Measurements from ENCODE around the gene PAOX. TPM values are rescaled to one million over a fixed set of nuclear protein-coding genes. Genes with fewer than 3 reads are reported as not detected.

Gene PAOX
- total and polyA plus RNA-seq, 2 of the 13 experiments (the other 11 are each of a cell fraction or from before 2014, with no cell fraction given): 0.49 to 0.77 TPM

DNA sequence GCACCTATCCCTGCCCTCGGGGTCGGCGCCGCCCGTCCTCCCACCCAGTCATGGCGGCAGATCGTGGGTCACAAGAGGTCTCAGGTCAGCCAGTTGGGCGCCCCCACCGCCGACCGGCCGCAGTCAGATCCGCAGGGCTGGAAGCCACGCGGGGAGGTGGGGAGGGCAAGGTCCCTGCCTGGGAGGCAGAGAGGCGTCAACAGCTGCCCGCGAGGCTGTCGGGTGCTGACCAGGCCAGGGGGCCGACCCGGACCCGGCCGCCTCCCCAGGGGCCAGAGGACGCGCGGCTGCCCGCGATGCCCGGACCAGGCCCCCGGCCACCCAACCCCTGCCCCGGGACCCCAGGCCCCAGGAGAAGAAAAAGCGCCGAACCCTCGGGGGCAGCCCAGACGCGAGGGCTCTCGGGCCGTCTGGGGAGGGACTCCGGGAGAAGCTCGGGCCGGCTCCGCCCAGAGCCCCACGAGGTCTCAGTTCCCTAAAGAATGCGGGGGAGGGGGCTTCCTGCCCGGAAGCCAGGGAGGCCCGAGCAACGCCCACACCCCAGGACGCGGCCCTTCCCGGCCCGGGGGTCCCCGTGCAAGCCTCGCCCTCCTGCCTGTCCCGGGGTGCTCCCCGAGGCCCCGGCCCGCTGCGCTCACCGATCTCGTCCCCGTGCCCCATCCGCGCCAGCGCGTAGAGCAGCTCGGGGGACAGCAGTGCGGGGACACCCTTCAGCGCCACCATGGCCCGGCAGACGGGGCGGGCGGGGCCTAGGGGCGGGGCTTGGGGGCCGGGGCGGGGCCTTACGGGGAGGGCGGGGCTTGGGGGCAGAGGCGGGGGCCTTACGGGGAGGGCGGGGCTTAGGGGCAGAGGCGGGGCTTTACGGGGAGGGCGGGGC, 21.5 kb upstream of the PAOX start, which contains the start of gene FUOM (continued):
- TF ChIP-seq, protein P1, sequence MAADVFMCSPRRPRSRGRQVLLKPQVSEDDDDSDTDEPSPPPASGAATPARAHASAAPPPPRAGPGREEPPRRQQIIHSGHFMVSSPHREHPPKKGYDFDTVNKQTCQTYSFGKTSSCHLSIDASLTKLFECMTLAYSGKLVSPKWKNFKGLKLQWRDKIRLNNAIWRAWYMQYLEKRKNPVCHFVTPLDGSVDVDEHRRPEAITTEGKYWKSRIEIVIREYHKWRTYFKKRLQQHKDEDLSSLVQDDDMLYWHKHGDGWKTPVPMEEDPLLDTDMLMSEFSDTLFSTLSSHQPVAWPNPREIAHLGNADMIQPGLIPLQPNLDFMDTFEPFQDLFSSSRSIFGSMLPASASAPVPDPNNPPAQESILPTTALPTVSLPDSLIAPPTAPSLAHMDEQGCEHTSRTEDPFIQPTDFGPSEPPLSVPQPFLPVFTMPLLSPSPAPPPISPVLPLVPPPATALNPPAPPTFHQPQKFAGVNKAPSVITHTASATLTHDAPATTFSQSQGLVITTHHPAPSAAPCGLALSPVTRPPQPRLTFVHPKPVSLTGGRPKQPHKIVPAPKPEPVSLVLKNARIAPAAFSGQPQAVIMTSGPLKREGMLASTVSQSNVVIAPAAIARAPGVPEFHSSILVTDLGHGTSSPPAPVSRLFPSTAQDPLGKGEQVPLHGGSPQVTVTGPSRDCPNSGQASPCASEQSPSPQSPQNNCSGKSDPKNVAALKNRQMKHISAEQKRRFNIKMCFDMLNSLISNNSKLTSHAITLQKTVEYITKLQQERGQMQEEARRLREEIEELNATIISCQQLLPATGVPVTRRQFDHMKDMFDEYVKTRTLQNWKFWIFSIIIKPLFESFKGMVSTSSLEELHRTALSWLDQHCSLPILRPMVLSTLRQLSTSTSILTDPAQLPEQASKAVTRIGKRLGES (CRISPR knock-in tag; IDR thresholded peaks at IDR 0.05; ENCODE audit: borderline replicate concordance): no peak; the same call in 1 of the 2 replicates
- TF ChIP-seq SAFB2 (CRISPR knock-in tag; IDR thresholded peaks at IDR 0.05; ENCODE audit: borderline replicate concordance, low read depth): peak; percentile 55; the same call in 1 of the 2 replicates
- TF ChIP-seq SRY (CRISPR knock-in tag; IDR thresholded peaks at IDR 0.05): peak; percentile 42; the same call in 1 of the 2 replicates
- no peak for TF ChIP-seq MZF1 (CRISPR knock-in tag; IDR thresholded peaks at IDR 0.05; ENCODE audit: borderline replicate concordance)
- peak; percentile 67 for TF ChIP-seq ZNF558 (CRISPR knock-in tag; IDR thresholded peaks at IDR 0.05; ENCODE audit: borderline replicate concordance)
- no peak for TF ChIP-seq NCOR1 (IDR thresholded peaks at IDR 0.05; ENCODE audit: borderline replicate concordance, low read length)
- no peak; the same call in 1 of the 2 replicates for TF ChIP-seq GFI1 (CRISPR knock-in tag; IDR thresholded peaks at IDR 0.05; ENCODE audit: borderline replicate concordance)
- TF ChIP-seq, protein P2, sequence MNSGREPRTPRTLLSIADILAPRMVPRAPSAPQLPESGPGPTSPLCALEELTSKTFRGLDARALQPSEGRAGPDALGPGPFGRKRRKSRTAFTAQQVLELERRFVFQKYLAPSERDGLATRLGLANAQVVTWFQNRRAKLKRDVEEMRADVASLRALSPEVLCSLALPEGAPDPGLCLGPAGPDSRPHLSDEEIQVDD (CRISPR knock-in tag; IDR thresholded peaks at IDR 0.05; ENCODE audit: borderline replicate concordance): 0 out of 2 replicates have a peak, but pooled peaks have one; percentile 41
- TF ChIP-seq ARNT2 (CRISPR knock-in tag; IDR thresholded peaks at IDR 0.05; ENCODE audit: low read depth): peak; percentile 61; the same call in 1 of the 2 replicates
- TF ChIP-seq ZNF446 (CRISPR knock-in tag; IDR thresholded peaks at IDR 0.05): peak; percentile 90
- TF ChIP-seq ZBTB7B (CRISPR knock-in tag; IDR thresholded peaks at IDR 0.05): peak; percentile 41; the same call in 1 of the 2 replicates
- 0 out of 2 replicates have a peak, but pooled peaks have one; percentile 15 for TF ChIP-seq ZNF510 (CRISPR knock-in tag; IDR thresholded peaks at IDR 0.05; ENCODE audit: low read depth)
- TF ChIP-seq HNRNPLL (IDR thresholded peaks at IDR 0.05; ENCODE audit: low read depth, low read length, poor library complexity, severe bottlenecking): peak; percentile 31
- TF ChIP-seq RFX3 (CRISPR knock-in tag; IDR thresholded peaks at IDR 0.05): no peak
- 0 out of 2 replicates have a peak, but pooled peaks have one; percentile 3 for TF ChIP-seq ZNF850 (CRISPR knock-in tag; conservative IDR thresholded peaks at IDR 0.05)
- no peak for TF ChIP-seq ZNF878 (CRISPR knock-in tag; IDR thresholded peaks at IDR 0.05)
- TF ChIP-seq, protein P3, sequence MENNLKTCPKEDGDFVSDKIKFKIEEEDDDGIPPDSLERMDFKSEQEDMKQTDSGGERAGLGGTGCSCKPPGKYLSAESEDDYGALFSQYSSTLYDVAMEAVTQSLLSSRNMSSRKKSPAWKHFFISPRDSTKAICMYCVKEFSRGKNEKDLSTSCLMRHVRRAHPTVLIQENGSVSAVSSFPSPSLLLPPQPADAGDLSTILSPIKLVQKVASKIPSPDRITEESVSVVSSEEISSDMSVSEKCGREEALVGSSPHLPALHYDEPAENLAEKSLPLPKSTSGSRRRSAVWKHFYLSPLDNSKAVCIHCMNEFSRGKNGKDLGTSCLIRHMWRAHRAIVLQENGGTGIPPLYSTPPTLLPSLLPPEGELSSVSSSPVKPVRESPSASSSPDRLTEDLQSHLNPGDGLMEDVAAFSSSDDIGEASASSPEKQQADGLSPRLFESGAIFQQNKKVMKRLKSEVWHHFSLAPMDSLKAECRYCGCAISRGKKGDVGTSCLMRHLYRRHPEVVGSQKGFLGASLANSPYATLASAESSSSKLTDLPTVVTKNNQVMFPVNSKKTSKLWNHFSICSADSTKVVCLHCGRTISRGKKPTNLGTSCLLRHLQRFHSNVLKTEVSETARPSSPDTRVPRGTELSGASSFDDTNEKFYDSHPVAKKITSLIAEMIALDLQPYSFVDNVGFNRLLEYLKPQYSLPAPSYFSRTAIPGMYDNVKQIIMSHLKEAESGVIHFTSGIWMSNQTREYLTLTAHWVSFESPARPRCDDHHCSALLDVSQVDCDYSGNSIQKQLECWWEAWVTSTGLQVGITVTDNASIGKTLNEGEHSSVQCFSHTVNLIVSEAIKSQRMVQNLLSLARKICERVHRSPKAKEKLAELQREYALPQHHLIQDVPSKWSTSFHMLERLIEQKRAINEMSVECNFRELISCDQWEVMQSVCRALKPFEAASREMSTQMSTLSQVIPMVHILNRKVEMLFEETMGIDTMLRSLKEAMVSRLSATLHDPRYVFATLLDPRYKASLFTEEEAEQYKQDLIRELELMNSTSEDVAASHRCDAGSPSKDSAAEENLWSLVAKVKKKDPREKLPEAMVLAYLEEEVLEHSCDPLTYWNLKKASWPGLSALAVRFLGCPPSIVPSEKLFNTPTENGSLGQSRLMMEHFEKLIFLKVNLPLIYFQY (CRISPR knock-in tag; IDR thresholded peaks at IDR 0.05; ENCODE audit: borderline replicate concordance): peak; percentile 16; the same call in 1 of the 2 replicates
- TF ChIP-seq REPIN1 (CRISPR knock-in tag; IDR thresholded peaks at IDR 0.05; ENCODE audit: borderline replicate concordance, low read depth): peak; percentile 45
- TF ChIP-seq GABPB1 (CRISPR knock-in tag; IDR thresholded peaks at IDR 0.05): peak; percentile 85
- peak; percentile 64; the same call in 1 of the 2 replicates for TF ChIP-seq SNAPC2 (CRISPR knock-in tag; IDR thresholded peaks at IDR 0.05)
- peak; percentile 57; the same call in 1 of the 2 replicates for TF ChIP-seq KDM2A (CRISPR knock-in tag; IDR thresholded peaks at IDR 0.05; ENCODE audit: borderline replicate concordance, low read depth)

Data from HepG2 (cell line).